ENCODE data around the gene PAWR. TPM values are rescaled to one million over a fixed set of nuclear protein-coding genes. Genes with fewer than 3 reads are reported as not detected.

The PAWR gene
- polyA plus RNA-seq, 1 experiment, result 10.5 TPM

- H3K4me3 ChIP-seq (ENCODE audit: low read depth, low read length), result no peak overlapping the region
- CTCF ChIA-PET, result no interaction called here
- no peak for TF ChIP-seq CTCF (IDR thresholded peaks at IDR 0.05; ENCODE audit: insufficient read depth, low read depth, low read length)
- peaks cover 2% of the 10 kb centered on the region; the same call in 1 of the 2 replicates for H3K36me3 ChIP-seq (ENCODE audit: control insufficient read depth, insufficient read depth, low read length)
- POLR2A ChIA-PET, result no interaction called here
- DNase-seq (ENCODE audit: low read depth), result no peak
- H3K27me3 ChIP-seq (ENCODE audit: control insufficient read depth, insufficient read depth, low read length), result no peaks in the 10 kb centered on the region
Measured at GRCh38 chr12:79668113-79668512, 22.7 kb downstream of the PAWR start.

- TF ChIP-seq CTCF (IDR thresholded peaks at IDR 0.05; ENCODE audit: insufficient read depth, low read depth, low read length), result no peak
- no peak for DNase-seq (ENCODE audit: low read depth)
- POLR2A ChIA-PET, result no interaction called here
- CTCF ChIA-PET, result no interaction called here
- no peaks in the 10 kb centered on the region for H3K27me3 ChIP-seq (ENCODE audit: control insufficient read depth, insufficient read depth, low read length)
- peaks cover 2% of the 10 kb centered on the region; the same call in 1 of the 2 replicates for H3K36me3 ChIP-seq (ENCODE audit: control insufficient read depth, insufficient read depth, low read length)
- H3K4me3 ChIP-seq (ENCODE audit: low read depth, low read length), result no peak overlapping the region
Measured at GRCh38 chr12:79665212-79665887, 25.4 kb downstream of the PAWR start.

GRCh38 chr12:79664518-79664917 lies 26.2 kb downstream of the PAWR start:
- Histone ChIP-seq H3K4me3 (ENCODE audit: low read depth, low read length) (no peak overlapping the region), H3K36me3 (ENCODE audit: control insufficient read depth, insufficient read depth, low read length) (peaks cover 2% of the 10 kb centered on the region; the same call in 1 of the 2 replicates), H3K27me3 (ENCODE audit: control insufficient read depth, insufficient read depth, low read length) (no peaks in the 10 kb centered on the region)
- ChIA-PET CTCF (no interaction called here), POLR2A (no interaction called here)
- no peak for TF ChIP-seq CTCF (IDR thresholded peaks at IDR 0.05; ENCODE audit: insufficient read depth, low read depth, low read length)
- no peak for DNase-seq (ENCODE audit: low read depth)

- H3K27me3 ChIP-seq (ENCODE audit: control insufficient read depth, insufficient read depth, low read length), result no peaks in the 10 kb centered on the region
- no peaks in the 10 kb centered on the region for H3K36me3 ChIP-seq (ENCODE audit: control insufficient read depth, insufficient read depth, low read length)
- no peak overlapping the region for H3K4me3 ChIP-seq (ENCODE audit: low read depth, low read length)
- DNase-seq (ENCODE audit: low read depth), result no peak
- ChIA-PET POLR2A (no interaction called here), CTCF (no interaction called here)
- no peak for TF ChIP-seq CTCF (IDR thresholded peaks at IDR 0.05; ENCODE audit: insufficient read depth, low read depth, low read length)
Measured at GRCh38 chr12:79662046-79662811, 28.5 kb downstream of the PAWR start.

DNA sequence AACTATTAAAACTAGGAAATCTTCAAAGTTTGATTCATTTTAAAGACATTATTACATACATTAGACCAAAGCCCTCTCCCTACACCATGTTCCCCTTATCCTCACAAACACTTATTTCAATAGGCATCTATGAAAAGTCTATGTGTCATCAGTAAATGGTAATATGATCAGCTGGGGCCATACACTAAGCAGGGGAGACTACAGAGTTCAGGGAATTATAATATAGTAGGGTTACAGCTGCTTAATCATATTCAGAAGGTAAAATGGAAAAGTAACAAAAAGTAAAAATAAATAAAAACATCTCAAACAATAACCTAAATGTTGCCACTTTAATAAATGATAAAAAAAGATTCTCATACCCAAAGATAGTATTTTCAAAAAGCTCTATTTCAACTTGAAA lies 29.1 kb downstream of the PAWR start:
- H3K27me3 ChIP-seq (ENCODE audit: control insufficient read depth, insufficient read depth, low read length), result no peaks in the 10 kb centered on the region
- POLR2A ChIA-PET, result no interaction called here
- H3K36me3 ChIP-seq (ENCODE audit: control insufficient read depth, insufficient read depth, low read length), result no peaks in the 10 kb centered on the region
- no peak overlapping the region for H3K4me3 ChIP-seq (ENCODE audit: low read depth, low read length)
- DNase-seq (ENCODE audit: low read depth), result no peak
- CTCF ChIA-PET, result no interaction called here
- TF ChIP-seq CTCF (IDR thresholded peaks at IDR 0.05; ENCODE audit: insufficient read depth, low read depth, low read length), result no peak

Data from BJ (cell line).